DND-41 (cell line): ENCODE results near the gene HAAO.

Experiments used
- ATAC-seq: fragments of 200-7000 bp; cut with Tn5 transposase; 3 replicates; pipeline ENCODE4 v1.9.1; 2021; ENCODE audit warnings: low read depth; ENCODE audit not compliant: insufficient read depth
- DNase-seq: peaks from one replicate; pipeline ENCODE4 v3.0.0-alpha.2; 2020
- H2AFZ ChIP-seq: 2 replicates; pipeline ENCODE4 v1.6.0; 2012; ENCODE audit warnings: low read depth, low read length
- H3K27ac ChIP-seq: 2 replicates; pipeline ENCODE4 v1.5.1; 2012; ENCODE audit warnings: low read length, inconsistent platforms
- H3K27me3 ChIP-seq: fragments of 200-600 bp; sonication (generic); 2 replicates; pipeline ENCODE4 v1.6.0; 2012; ENCODE audit warnings: low read length, mild to moderate bottlenecking, inconsistent platforms; ENCODE audit not compliant: insufficient read depth, poor library complexity
- H3K36me3 ChIP-seq: 2 replicates; pipeline ENCODE4 v1.5.1; 2012; ENCODE audit warnings: low read length, inconsistent platforms; ENCODE audit not compliant: insufficient read depth
- H3K4me1 ChIP-seq: 2 replicates; pipeline ENCODE4 v1.5.1; 2012; ENCODE audit warnings: mild to moderate bottlenecking, low read length; ENCODE audit not compliant: insufficient read depth
- H3K4me2 ChIP-seq: 2 replicates; pipeline ENCODE4 v1.6.0; 2012; ENCODE audit warnings: mild to moderate bottlenecking, moderate library complexity, low read length, inconsistent platforms; ENCODE audit not compliant: insufficient read depth
- H3K4me3 ChIP-seq, 2 experiments: fragments of 200-600 bp in 1 of 2; shearing (Covaris generic) in 1 of 2; 2 replicates each; pipeline ENCODE4 v1.5.1; 2012 to 2016; ENCODE audit warnings: inconsistent platforms in 2 of 2, low read length in 2 of 2, mild to moderate bottlenecking in 2 of 2, low read depth in 1 of 2, moderate library complexity in 1 of 2
- H3K79me2 ChIP-seq: 2 replicates; pipeline ENCODE4 v1.6.0; 2012; ENCODE audit warnings: low read length, inconsistent platforms; ENCODE audit not compliant: insufficient read depth
- H3K9ac ChIP-seq: 2 replicates; pipeline ENCODE4 v1.6.0; 2012; ENCODE audit warnings: low read depth, mild to moderate bottlenecking, inconsistent platforms, low read length, moderate library complexity
- H3K9me3 ChIP-seq: 2 replicates; pipeline ENCODE4 v1.5.1; 2012; ENCODE audit warnings: low read length, moderate library complexity, mild to moderate bottlenecking, inconsistent platforms; ENCODE audit not compliant: insufficient read depth, severe bottlenecking
- H4K20me1 ChIP-seq: 2 replicates; pipeline ENCODE4 v1.6.0; 2012; ENCODE audit warnings: low read length; ENCODE audit not compliant: insufficient read depth
- CTCF ChIP-seq: IDR thresholded peaks from 2 replicates; pipeline ENCODE4 v1.5.1; 2012; ENCODE audit warnings: borderline replicate concordance, low read length, moderate library complexity, mild to moderate bottlenecking; ENCODE audit not compliant: poor library complexity, severe bottlenecking; ENCODE audit errors: extremely low read depth
- EZH2 ChIP-seq: IDR thresholded peaks from 3 replicates; pipeline ENCODE4 v1.6.1; 2012; ENCODE audit warnings: borderline replicate concordance, low read depth, mild to moderate bottlenecking, moderate library complexity, low read length, inconsistent platforms; ENCODE audit not compliant: severe bottlenecking

Gene HAAO

DNA sequence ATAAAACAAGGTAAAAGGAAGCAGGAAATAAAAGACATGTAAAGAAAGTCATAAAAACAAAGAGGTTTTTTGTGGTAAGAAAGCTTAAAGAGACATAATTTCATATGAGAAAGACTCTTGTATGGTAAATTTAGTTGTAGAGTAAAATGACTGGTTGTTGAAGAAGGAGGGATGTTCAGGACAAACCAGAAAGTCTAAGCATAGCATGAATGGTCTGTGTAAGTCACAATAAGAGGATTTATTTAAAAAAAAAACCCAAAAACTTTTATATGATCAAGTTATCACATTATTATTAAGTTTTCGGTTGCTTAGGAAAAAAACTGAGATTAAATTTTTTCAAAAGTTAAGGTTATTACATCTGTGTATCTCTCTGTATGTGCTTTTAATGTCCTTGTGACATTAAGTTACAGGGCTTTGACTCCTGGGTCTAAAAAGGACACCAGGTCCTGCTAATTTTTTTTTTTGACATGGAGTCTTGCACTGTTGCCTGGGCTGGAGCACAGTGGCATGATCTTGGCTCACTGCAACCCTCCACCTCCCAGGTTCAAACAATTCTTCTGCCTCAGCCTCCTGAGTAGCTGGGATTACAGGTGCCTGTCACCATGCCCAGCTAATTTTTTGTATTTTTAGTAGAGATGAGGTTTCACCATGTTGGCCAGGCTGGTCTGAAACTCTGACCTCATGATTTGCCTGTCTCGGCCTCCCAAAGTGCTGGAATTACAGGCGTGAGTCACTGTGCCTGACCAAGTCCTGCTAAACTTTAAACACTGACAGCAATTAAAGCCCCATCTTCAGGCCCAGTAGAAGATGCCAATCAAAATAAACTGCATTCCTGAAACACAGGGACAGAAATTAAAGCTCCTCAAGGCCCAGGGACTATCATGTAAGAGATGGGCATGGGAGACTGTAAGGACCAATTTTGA, 14.2 kb downstream of the HAAO start:
- ATAC-seq = no peak
- Histone ChIP-seq H3K27ac (no peak overlapping the region), H3K27me3 (no peaks in the 10 kb centered on the region), H3K9me3 (peaks cover 12% of the 10 kb centered on the region), H3K4me3 (no peak overlapping the region), H3K79me2 (no peaks in the 10 kb centered on the region), H3K4me2 (no peak overlapping the region), H4K20me1 (no peaks in the 10 kb centered on the region), H3K9ac (no peak overlapping the region), H2AFZ (no peak overlapping the region), H3K36me3 (no peaks in the 10 kb centered on the region), H3K4me1 (no peaks in the 10 kb centered on the region)
- no peak for TF ChIP-seq EZH2
- TF ChIP-seq CTCF = no peak
- no peak for DNase-seq

- Histone ChIP-seq H3K79me2 (no peaks in the 10 kb centered on the region), H3K27me3 (no peaks in the 10 kb centered on the region), H3K4me3 (no peak overlapping the region), H3K36me3 (no peaks in the 10 kb centered on the region), H3K27ac (no peak overlapping the region), H2AFZ (no peak overlapping the region), H3K4me1 (no peaks in the 10 kb centered on the region), H3K9ac (no peak overlapping the region), H3K4me2 (no peak overlapping the region), H4K20me1 (no peaks in the 10 kb centered on the region), H3K9me3 (peaks cover 8% of the 10 kb centered on the region)
- DNase-seq (no peak), ATAC-seq (peak; percentile 63)
- TF ChIP-seq CTCF = no peak
- TF ChIP-seq EZH2 = no peak
Observed at GRCh38 chr2:42775810-42776209, 16.6 kb downstream of the HAAO start.

DNA sequence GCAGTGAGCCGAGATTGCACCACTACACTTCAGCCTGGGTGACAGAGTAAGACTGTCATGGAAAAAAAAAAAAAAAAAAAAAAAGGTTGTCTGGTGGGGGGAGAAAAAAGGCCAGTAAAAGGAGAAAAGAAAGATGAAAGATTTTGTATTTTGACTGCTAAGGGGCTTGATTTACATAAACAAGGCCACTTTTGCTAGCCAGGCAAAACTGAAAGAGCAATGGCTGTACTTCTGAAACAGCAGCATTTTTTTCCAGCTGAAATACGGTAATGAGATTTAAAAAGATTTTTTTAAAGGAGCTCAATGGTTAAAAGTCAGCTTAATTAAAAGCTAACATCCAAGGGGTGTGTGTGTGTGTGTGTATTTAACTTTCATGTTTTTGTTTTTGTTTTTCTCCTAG, 17.2 kb downstream of the HAAO start:
- no peak overlapping the region for H3K4me2 ChIP-seq
- peaks cover 8% of the 10 kb centered on the region for H3K9me3 ChIP-seq
- H4K20me1 ChIP-seq = no peaks in the 10 kb centered on the region
- H3K27ac ChIP-seq = no peak overlapping the region
- ATAC-seq (no peak), DNase-seq (no peak)
- H3K4me1 ChIP-seq = no peaks in the 10 kb centered on the region
- no peaks in the 10 kb centered on the region for H3K79me2 ChIP-seq
- H3K36me3 ChIP-seq = no peaks in the 10 kb centered on the region
- no peak overlapping the region for H3K4me3 ChIP-seq
- no peak overlapping the region for H2AFZ ChIP-seq
- H3K27me3 ChIP-seq = no peaks in the 10 kb centered on the region
- TF ChIP-seq EZH2 (no peak), CTCF (no peak)
- no peak overlapping the region for H3K9ac ChIP-seq
